Mucosa of stomach (tissue), 1 donor: ENCODE measurements around the gene C1QTNF6.

ENCODE experiments used
- H3K27me3 ChIP-seq: one replicate; pipeline ENCODE4 v1.7.0; 2013; ENCODE audit warnings: mild to moderate bottlenecking, low read length; ENCODE audit not compliant: control insufficient read depth, insufficient read depth
- H3K36me3 ChIP-seq: one replicate; pipeline ENCODE4 v1.7.0; 2013; ENCODE audit warnings: low read length; ENCODE audit not compliant: control insufficient read depth, insufficient read depth
- H3K4me1 ChIP-seq: one replicate; pipeline ENCODE4 v1.7.0; 2013; ENCODE audit warnings: mild to moderate bottlenecking, low read length; ENCODE audit not compliant: control insufficient read depth, insufficient read depth
- H3K4me3 ChIP-seq: one replicate; pipeline ENCODE4 v1.7.0; 2013; ENCODE audit warnings: low read length
- H3K9ac ChIP-seq: one replicate; pipeline ENCODE4 v1.7.0; 2013; ENCODE audit warnings: mild to moderate bottlenecking, low read length, moderate library complexity
- H3K9me3 ChIP-seq: one replicate; pipeline ENCODE4 v1.7.0; 2013; ENCODE audit warnings: mild to moderate bottlenecking, low read length, moderate library complexity; ENCODE audit not compliant: control insufficient read depth
- donor health status: Pancreatic carcinoma.

The C1QTNF6 gene

DNA sequence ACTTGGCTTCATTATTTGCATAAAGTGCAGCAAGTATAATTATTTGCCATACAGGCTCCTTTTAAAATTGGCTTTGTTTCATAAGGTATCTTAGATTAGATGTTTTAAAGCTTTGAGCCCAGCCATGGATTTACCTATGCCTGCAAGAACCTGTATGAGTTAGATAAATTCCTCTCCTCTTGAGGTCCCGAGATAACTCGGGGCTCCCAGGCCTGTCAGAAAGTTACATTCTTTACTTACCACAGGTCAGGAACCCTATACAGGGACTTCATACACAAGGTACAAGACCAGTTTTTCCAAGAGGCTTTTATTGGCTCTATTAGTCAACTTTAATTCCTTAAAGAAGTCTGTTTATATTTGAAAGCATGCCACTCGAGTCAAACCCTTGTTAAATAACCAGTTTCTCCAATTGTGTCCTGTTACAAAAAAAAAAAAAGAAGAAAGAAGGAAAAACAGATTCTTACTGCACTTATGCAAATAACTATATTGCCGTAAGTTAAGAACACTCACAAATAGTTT is 2.3 kb upstream of the C1QTNF6 start:
- peaks cover 44% of the 10 kb centered on the region for H3K4me1 ChIP-seq

DNA sequence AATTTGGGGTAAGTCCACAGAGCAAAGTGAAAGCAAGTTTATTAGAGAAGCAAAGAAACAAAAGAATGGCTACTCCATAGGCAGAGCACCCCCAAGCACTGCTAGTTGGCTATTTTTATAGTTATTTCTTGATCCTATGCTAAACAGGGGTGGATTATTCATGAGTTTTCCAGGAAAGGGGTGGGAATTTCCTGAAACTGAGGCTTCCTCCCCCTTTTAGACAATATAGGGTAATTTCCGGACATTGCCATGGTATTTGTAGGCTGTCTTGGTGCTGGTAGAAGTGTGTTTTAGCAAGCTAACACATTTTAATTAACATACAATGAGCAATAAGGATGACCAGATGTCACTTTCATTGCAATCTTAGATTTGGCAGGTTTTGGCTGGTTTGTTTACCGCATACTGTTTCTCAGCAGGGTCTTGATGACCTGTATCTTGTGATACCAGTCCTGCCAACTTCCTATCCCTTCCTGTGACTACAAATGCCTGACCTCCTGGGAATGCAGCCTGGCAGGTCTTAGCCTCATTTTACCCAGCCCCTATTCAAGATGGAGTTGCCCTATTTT is 937 bp upstream of the C1QTNF6 start:
- Histone ChIP-seq H3K27me3 (no peaks in the 10 kb centered on the region), H3K4me3 (no peak overlapping the region), H3K4me1 (peaks cover 44% of the 10 kb centered on the region), H3K9ac (no peak overlapping the region), H3K36me3 (no peaks in the 10 kb centered on the region), H3K9me3 (no peaks in the 10 kb centered on the region)

More for the DNA sequence above, 2.3 kb upstream of the C1QTNF6 start:
- no peaks in the 10 kb centered on the region for H3K9me3 ChIP-seq
- H3K4me3 ChIP-seq, result no peak overlapping the region
- no peak overlapping the region for H3K9ac ChIP-seq
- H3K36me3 ChIP-seq, result no peaks in the 10 kb centered on the region
- H3K27me3 ChIP-seq, result no peaks in the 10 kb centered on the region

DNA sequence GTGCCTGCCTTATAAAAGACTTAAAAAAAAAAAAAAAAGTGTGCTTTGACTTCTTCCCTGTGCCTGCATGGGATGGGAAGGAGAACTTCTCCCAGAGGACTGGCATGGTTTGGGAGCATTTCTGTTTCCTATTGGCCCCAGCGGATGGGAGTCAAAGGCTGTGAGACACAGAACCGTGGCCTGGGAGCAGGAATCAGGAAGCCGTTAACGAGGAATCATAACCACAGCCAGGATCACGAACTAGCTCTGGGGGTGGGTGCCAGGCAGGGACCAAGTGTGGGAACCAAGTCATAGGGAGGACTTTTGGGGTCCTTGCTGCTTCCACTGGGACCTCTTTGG is 526 bp downstream of the C1QTNF6 start:
- peak overlapping the region; percentile 69 for H3K9ac ChIP-seq
- peak overlapping the region; percentile 18 for H3K4me3 ChIP-seq
- no peaks in the 10 kb centered on the region for H3K36me3 ChIP-seq
- no peaks in the 10 kb centered on the region for H3K27me3 ChIP-seq
- peaks cover 44% of the 10 kb centered on the region for H3K4me1 ChIP-seq
- H3K9me3 ChIP-seq, result no peaks in the 10 kb centered on the region

DNA sequence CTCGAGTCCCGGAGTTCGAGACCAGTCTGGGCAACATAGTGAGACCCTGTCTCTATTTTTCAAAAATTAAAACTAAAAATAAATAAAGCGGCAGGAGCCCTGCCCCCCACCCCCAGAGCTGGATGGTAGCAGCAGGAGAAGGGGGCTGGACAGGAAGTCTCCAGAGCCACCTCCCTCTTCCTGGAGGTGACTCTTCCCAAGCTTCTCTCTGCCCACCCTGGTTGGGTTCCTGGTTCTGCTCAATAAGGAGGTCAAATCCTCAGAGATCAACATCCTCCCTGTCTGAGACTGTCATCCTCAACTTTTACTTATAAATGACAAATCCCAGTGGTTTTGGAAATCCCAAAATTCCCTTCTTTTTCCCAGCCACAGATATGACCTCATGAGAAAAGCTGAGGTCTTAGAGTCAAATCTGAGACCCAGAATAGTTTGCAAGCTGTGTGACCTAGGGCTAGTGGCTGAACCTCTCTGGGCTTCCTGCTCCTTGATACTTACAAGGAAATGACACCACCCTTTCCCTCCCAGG is 987 bp downstream of the C1QTNF6 start:
- no peaks in the 10 kb centered on the region for H3K36me3 ChIP-seq
- no peaks in the 10 kb centered on the region for H3K9me3 ChIP-seq
- no peaks in the 10 kb centered on the region for H3K27me3 ChIP-seq
- H3K4me1 ChIP-seq, result peaks cover 44% of the 10 kb centered on the region
- peak overlapping the region; percentile 18 for H3K4me3 ChIP-seq
- H3K9ac ChIP-seq, result peak overlapping the region; percentile 69

DNA sequence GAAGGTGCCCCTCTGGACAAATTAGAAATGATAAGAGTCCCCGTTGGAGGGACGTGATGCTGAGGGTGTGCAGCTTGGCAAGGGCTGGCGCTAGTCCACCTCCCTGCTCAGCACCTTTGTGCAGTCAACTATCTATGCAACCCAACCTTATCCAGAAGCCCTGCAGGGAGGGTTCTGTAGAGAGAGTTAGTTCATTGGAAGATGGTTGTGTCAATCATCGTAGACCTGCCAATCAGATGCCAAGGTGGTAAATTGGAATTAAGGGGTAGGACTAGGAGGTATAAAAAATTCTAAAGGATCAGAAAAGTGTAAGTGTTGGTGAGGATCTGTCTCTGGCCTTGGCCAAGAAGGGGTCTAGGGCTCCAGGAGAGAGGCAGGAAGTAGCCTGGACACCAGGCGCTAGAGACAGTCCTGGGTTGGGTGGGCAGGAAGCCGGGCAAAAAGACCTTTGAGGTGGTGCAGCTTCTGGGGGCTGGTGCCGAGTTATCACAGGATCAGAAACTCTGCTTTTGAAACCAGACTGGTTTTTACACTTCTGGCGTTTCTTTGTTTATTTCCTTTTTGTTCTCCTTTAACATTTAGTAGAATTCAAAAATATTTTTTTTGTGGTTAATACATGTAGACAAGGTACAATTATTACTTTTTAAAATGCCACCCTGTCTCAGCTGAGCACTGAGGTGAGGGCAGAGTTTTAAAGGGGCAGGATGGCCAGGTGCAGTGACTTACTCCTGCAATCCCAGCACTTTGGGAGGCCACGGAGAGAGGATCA is 1.6 kb downstream of the C1QTNF6 start:
- peaks cover 44% of the 10 kb centered on the region for H3K4me1 ChIP-seq
- H3K27me3 ChIP-seq, result no peaks in the 10 kb centered on the region
- no peak overlapping the region for H3K4me3 ChIP-seq
- no peaks in the 10 kb centered on the region for H3K36me3 ChIP-seq
- H3K9me3 ChIP-seq, result no peaks in the 10 kb centered on the region
- H3K9ac ChIP-seq, result peak overlapping the region; percentile 5

DNA sequence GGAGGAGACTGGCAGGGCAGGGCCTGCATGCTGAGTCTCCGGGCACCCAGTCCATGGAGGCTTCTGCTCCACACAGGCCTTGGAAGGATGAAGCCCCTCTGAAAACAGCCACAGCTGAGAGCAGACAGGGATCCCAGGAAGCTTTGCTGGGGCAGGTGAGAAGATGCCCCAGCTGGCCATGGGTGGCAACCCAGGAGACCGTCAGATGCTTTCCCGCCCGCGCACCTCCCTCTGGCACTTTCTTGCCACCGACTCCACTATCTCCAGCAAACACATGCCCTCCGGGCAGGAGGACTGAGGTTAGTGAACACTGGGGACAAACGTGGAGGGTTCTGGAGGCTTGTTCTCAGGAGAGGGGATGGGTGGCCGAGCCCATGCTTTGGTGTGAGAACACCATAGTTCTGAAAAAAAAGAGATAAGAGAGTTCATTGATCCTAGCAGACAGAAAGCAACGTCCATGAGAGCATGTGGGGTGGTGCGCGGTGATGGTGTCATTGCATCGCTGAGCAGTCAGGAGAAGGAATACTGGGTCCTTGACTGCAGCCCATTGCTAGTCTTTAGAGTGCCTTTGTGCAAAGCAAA is 2.3 kb downstream of the C1QTNF6 start:
- no peaks in the 10 kb centered on the region for H3K9me3 ChIP-seq
- no peaks in the 10 kb centered on the region for H3K27me3 ChIP-seq
- no peak overlapping the region for H3K9ac ChIP-seq
- H3K4me3 ChIP-seq, result no peak overlapping the region
- H3K4me1 ChIP-seq, result peaks cover 44% of the 10 kb centered on the region
- H3K36me3 ChIP-seq, result no peaks in the 10 kb centered on the region

DNA sequence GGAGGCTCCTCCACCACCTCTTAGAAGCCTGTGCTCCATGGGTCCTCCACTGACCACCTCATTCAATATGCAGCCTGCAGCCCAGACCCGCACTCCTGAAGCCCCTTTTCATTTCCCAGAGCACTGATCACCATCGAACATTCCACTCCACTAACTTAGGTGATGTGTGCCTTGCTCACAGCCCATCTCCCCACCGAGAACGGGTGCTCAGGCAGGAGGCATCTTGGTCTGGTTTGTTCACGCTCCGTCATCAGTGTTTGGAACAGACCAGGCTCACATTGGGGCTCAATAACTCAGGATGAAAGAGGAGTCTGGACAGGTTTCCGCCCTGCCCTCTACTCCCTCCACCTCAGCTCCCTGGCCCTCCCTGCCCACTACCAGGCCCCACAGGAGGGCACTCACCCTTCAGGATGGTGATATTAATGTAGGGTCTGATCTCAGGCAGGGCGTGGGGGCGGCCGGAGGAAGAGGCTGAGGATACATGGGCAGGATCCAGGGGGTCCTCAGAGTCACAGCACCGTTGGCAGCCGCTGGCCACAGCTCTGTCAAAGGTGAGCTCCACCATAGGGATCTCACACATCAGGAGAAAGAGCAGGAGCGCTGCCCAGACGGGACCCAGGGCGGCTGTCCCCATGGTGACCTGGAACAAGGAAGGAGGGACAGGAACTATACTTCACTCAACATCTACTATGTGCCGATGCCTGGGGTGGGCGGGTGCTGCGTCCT is 3.1 kb downstream of the C1QTNF6 start:
- no peaks in the 10 kb centered on the region for H3K9me3 ChIP-seq
- no peaks in the 10 kb centered on the region for H3K36me3 ChIP-seq
- no peaks in the 10 kb centered on the region for H3K27me3 ChIP-seq
- peaks cover 44% of the 10 kb centered on the region for H3K4me1 ChIP-seq
- no peak overlapping the region for H3K9ac ChIP-seq
- no peak overlapping the region for H3K4me3 ChIP-seq

DNA sequence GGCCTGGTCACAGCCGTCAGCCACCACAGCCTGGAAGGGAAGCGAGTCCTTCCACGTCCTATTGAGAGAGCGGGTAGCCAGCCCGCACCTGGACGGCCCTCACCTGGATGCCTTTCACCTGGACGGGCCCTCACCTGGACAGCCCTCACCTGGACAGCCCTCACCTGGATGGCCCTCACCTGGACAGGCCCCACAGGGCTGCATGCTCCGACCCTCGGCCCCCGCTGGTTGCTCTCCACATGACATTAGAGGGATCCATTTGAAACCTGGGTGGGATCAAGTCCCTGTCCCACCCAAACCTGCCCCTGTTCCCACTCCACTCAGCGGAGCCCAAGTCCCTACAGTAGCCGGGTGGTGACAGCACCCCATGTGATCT is 3.7 kb downstream of the C1QTNF6 start:
- Histone ChIP-seq H3K36me3 (no peaks in the 10 kb centered on the region), H3K27me3 (no peaks in the 10 kb centered on the region), H3K9me3 (no peaks in the 10 kb centered on the region), H3K4me3 (no peak overlapping the region), H3K9ac (no peak overlapping the region), H3K4me1 (peaks cover 42% of the 10 kb centered on the region)

DNA sequence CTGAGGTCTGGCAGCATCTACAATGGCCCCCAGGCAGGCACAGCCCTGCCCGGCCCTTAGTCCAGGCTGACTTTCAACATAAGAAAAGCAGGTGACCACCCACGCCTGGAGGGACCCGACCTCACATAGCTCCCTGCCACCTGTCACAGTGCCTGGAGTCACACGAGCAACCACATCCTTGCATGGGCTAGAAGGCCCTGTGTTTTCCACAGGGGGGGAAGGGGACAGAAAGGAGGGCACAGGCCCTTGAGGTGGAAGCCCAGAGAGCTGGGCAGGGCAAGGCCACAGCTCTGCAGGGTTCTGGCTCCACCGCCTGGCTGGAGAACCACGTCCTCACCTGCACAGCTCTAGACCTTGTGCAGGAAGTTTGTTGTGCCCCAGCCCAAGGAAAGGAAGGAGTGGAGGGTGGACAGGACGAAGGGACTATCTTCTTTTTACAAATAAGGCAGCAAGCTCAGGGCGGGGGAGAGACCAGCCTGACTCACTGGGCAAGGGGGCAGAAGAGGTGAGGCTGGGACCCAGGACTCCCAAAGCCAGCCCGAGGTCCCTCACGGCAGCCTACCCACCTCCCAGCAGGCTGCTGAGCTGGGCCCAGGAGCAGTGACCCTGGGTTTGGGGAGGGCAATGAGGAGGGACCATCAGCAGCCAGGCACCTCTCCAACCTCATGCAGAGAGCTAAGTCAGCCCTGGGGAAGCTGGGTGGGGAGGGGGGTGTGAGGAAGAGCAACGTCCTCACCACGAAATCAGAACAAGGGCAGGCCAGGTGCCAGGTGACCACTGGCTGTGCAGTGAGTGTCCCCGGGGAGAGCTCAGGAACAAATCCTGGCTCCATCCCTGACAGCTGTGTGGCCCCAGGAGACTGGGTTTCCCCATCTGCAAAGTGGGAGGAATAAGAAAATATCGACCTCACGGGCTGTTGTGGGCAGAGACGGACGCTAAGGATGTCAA is 4.3 kb downstream of the C1QTNF6 start:
- no peak overlapping the region for H3K9ac ChIP-seq
- no peak overlapping the region for H3K4me3 ChIP-seq
- peaks cover 41% of the 10 kb centered on the region for H3K4me1 ChIP-seq
- no peaks in the 10 kb centered on the region for H3K9me3 ChIP-seq
- no peaks in the 10 kb centered on the region for H3K27me3 ChIP-seq
- H3K36me3 ChIP-seq, result no peaks in the 10 kb centered on the region

DNA sequence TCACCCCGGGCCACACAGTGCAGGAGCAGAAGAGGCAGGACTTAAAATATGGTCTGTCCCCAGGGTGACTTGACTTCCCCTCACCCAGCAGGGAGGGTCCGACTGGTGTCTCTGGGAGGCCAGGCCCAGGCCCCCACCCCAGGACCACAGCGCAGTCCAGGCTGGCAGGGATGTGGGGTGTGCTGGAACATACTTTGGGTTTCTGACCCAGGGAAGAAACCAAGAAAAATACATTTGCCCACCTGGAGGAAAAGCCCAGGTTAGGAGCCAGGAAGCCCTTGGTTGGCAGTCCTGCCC is 5.2 kb downstream of the C1QTNF6 start:
- Histone ChIP-seq H3K9me3 (no peaks in the 10 kb centered on the region), H3K9ac (no peak overlapping the region), H3K4me1 (peaks cover 41% of the 10 kb centered on the region), H3K36me3 (no peaks in the 10 kb centered on the region), H3K27me3 (no peaks in the 10 kb centered on the region), H3K4me3 (no peak overlapping the region)

DNA sequence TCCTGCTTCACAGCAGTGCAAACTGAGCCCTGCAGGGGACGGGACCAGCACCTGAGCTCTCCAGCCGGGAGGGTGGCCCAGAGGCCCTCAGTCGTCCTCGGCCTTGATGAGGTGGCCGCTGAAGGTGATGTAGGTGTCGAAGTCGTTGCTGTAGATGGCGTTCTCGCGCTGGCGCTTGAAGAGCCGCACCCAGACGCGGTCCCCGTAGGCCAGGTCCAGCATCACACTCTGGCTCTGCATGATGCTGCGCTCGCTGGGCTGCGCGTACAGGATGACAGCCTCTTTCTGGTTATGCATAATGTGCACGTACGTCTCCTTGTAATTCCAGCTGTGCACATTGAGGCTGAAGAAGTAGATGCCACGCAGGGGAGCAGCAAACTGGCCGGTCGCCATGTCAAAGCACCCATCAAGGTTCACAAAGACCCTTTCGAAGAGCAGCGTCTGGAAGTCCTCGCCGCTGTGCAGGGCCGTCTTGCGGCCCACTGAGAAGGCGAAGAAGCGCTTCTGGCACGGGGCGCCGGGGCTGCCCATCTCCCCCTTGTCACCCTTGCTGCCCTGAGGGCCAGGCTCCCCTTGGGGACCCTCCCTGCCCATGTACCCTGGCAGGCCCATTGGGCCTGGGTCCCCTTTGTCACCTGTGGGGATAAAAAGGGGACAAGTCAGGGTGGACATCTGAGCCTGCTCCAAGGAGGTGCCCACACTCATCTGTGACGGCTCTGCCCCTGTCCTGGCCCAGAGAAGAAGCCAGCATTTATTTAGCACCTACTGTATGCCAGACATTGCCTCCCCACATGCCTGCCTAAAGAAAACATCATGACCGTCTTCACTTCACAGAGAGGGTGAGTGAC is 5.7 kb downstream of the C1QTNF6 start:
- H3K4me1 ChIP-seq, result peaks cover 41% of the 10 kb centered on the region

More for the DNA sequence above, 5.7 kb downstream of the C1QTNF6 start:
- Histone ChIP-seq H3K9ac (no peak overlapping the region), H3K27me3 (no peaks in the 10 kb centered on the region), H3K9me3 (no peaks in the 10 kb centered on the region), H3K36me3 (no peaks in the 10 kb centered on the region), H3K4me3 (no peak overlapping the region)
